Neural cell (in vitro differentiated cells): ENCODE measurements around the gene DPYD. TPM values are rescaled to one million over a fixed set of nuclear protein-coding genes. Genes with fewer than 3 reads are reported as not detected.

ENCODE experiments used
- H2AFZ ChIP-seq: fragments of 200-600, 300-800 bp; sonication (generic), shearing (Covaris generic); 2 replicates; pipeline ENCODE4 v1.6.0; 2014; ENCODE audit warnings: low read depth, mild to moderate bottlenecking, antibody characterized with exemption, low read length, moderate library complexity
- H3F3A ChIP-seq: fragments of 200-600 bp; shearing (Covaris generic); 2 replicates; pipeline ENCODE4 v1.6.1; 2016; ENCODE audit warnings: mild to moderate bottlenecking, moderate library complexity, mixed read lengths, antibody characterized with exemption, low read length; ENCODE audit not compliant: insufficient read depth, poor library complexity, severe bottlenecking
- H3K27ac ChIP-seq: fragments of 200-600, 300-800 bp; sonication (generic), shearing (Covaris generic); 2 replicates; pipeline ENCODE4 v1.5.1; 2014; ENCODE audit warnings: mild to moderate bottlenecking, low read length, moderate library complexity
- H3K27me3 ChIP-seq: fragments of 300-800, 200-600 bp; sonication (generic), shearing (Covaris generic); 2 replicates; pipeline ENCODE4 v1.6.0; 2014; ENCODE audit warnings: mild to moderate bottlenecking, low read depth, low read length, moderate library complexity; ENCODE audit not compliant: insufficient read depth
- H3K36me3 ChIP-seq: fragments of 300-800, 200-600 bp; sonication (generic), shearing (Covaris generic); 2 replicates; pipeline ENCODE4 v1.5.1; 2014; ENCODE audit warnings: mild to moderate bottlenecking, antibody characterized with exemption, low read length, moderate library complexity; ENCODE audit not compliant: insufficient read depth
- H3K4me2 ChIP-seq: fragments of 300-800, 200-600 bp; sonication (generic), shearing (Covaris generic); 2 replicates; pipeline ENCODE4 v1.6.0; 2014; ENCODE audit warnings: mild to moderate bottlenecking, low read length
- H3K4me3 ChIP-seq: fragments of 300-800, 200-600 bp; sonication (generic), shearing (Covaris generic); 2 replicates; pipeline ENCODE4 v1.5.1; 2014; ENCODE audit warnings: mild to moderate bottlenecking, low read length, moderate library complexity
- H3K79me2 ChIP-seq: fragments of 200-600 bp; shearing (Covaris generic); replicated peaks from 2 replicates; pipeline ENCODE4 v1.6.0; 2014; ENCODE audit warnings: mild to moderate bottlenecking, low read length, moderate library complexity; ENCODE audit not compliant: insufficient read depth
- H3K9ac ChIP-seq: fragments of 300-800, 200-600 bp; sonication (generic), shearing (Covaris generic); 2 replicates; pipeline ENCODE4 v1.6.1; 2016; ENCODE audit warnings: mild to moderate bottlenecking, low read length, mixed read lengths
- H3K9me2 ChIP-seq: fragments of 200-600 bp; shearing (Covaris generic); 2 replicates; pipeline ENCODE4 v1.6.1; 2016; ENCODE audit warnings: mild to moderate bottlenecking, low read length, mixed read lengths; ENCODE audit not compliant: insufficient read depth
- H3K9me3 ChIP-seq: fragments of 200-600, 300-800 bp; sonication (generic), shearing (Covaris generic); 2 replicates; pipeline ENCODE4 v1.6.1; 2016; ENCODE audit warnings: mild to moderate bottlenecking, mixed run types, low read length, moderate library complexity, mixed read lengths
- H4K20me1 ChIP-seq: fragments of 200-600 bp; shearing (Covaris generic); 2 replicates; pipeline ENCODE4 v1.6.1; 2016; ENCODE audit warnings: mild to moderate bottlenecking, mixed run types; ENCODE audit not compliant: insufficient read depth
- CTCF ChIP-seq: fragments of 450-650 bp; IDR thresholded peaks from 2 replicates; pipeline ENCODE4 v1.5.1; 2014; ENCODE audit warnings: antibody characterized with exemption, mild to moderate bottlenecking, moderate library complexity; ENCODE audit not compliant: poor library complexity, severe bottlenecking
- EP300 ChIP-seq: fragments of 450-650 bp; conservative IDR thresholded peaks from 2 replicates; pipeline ENCODE4 v1.6.1; 2014; ENCODE audit warnings: antibody characterized with exemption, mild to moderate bottlenecking, moderate library complexity; ENCODE audit not compliant: poor library complexity, severe bottlenecking
- EZH2 ChIP-seq: fragments of 200-600, 300-800 bp; shearing (Covaris generic), sonication (generic); IDR thresholded peaks from 2 replicates; pipeline ENCODE4 v1.6.1; 2014; ENCODE audit warnings: antibody characterized with exemption, low read length, borderline replicate concordance, mild to moderate bottlenecking; ENCODE audit not compliant: insufficient read depth, poor library complexity, severe bottlenecking
- MXI1 ChIP-seq: fragments of 450-650 bp; conservative IDR thresholded peaks from 2 replicates; pipeline ENCODE4 v1.6.1; 2014; ENCODE audit warnings: antibody characterized with exemption, mild to moderate bottlenecking; ENCODE audit not compliant: poor library complexity, severe bottlenecking
- POLR2AphosphoS5 ChIP-seq: IDR thresholded peaks from 2 replicates; pipeline ENCODE4 v1.6.1; 2012
- RAD21 ChIP-seq: fragments of 450-650 bp; conservative IDR thresholded peaks from 2 replicates; pipeline ENCODE4 v1.6.1; 2014; ENCODE audit warnings: antibody characterized with exemption, mild to moderate bottlenecking, moderate library complexity
- SMC3 ChIP-seq: fragments of 450-650 bp; conservative IDR thresholded peaks from 2 replicates; pipeline ENCODE4 v1.6.1; 2014; ENCODE audit warnings: antibody characterized with exemption, mild to moderate bottlenecking, moderate library complexity; ENCODE audit not compliant: poor library complexity
- TAF1 ChIP-seq: IDR thresholded peaks from 2 replicates; pipeline ENCODE4 v1.6.1; 2012; ENCODE audit warnings: low read depth
- polyA plus RNA-seq: library from polyadenylated mRNA; depleted of rRNA; stranded (reverse); fragments of >200 nt; gene quantifications from 2 replicates; pipeline ENCODE4 v1.2.3, GENCODE V29; 2014
- TF ChIP-seq, protein P1 (sequence below): IDR thresholded peaks from 2 replicates; pipeline ENCODE4 v1.6.1; 2012; ENCODE audit warnings: borderline replicate concordance

The DPYD gene
- polyA plus RNA-seq, 1 donor from 2014 or later: 6.7 TPM

DNA sequence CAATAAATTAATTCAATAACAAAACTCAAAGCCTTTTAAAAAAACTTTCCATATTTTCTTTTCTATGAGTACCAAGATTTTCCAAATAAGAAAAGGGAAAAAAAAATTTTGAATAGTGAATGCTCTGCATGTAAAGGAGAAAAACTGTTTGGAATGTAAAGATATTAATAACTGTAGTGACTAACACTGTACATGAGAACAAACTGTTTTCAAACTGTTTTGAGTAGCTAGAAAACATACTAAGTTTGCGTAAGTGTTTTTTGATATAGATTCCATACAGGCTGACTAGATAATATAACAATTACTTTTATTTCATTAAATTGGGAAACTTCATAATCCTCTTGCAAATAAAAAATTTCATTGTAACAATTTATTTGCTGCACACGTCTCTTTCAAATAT lies 150.5 kb downstream of the DPYD start:
- Histone ChIP-seq H3K9me3 (no peaks in the 10 kb centered on the region), H4K20me1 (no peaks in the 10 kb centered on the region), H2AFZ (no peak overlapping the region), H3K27me3 (no peaks in the 10 kb centered on the region), H3K9me2 (no peaks in the 10 kb centered on the region), H3K79me2 (no peaks in the 10 kb centered on the region), H3K4me2 (no peak overlapping the region), H3K27ac (no peak overlapping the region), H3K9ac (no peak overlapping the region), H3F3A (no peaks in the 10 kb centered on the region), H3K36me3 (no peaks in the 10 kb centered on the region), H3K4me3 (no peak overlapping the region)
- TF ChIP-seq POLR2AphosphoS5 (no peak), EZH2 (no peak), SMC3 (no peak), MXI1 (no peak), EP300 (no peak)
- TF ChIP-seq, protein P1, sequence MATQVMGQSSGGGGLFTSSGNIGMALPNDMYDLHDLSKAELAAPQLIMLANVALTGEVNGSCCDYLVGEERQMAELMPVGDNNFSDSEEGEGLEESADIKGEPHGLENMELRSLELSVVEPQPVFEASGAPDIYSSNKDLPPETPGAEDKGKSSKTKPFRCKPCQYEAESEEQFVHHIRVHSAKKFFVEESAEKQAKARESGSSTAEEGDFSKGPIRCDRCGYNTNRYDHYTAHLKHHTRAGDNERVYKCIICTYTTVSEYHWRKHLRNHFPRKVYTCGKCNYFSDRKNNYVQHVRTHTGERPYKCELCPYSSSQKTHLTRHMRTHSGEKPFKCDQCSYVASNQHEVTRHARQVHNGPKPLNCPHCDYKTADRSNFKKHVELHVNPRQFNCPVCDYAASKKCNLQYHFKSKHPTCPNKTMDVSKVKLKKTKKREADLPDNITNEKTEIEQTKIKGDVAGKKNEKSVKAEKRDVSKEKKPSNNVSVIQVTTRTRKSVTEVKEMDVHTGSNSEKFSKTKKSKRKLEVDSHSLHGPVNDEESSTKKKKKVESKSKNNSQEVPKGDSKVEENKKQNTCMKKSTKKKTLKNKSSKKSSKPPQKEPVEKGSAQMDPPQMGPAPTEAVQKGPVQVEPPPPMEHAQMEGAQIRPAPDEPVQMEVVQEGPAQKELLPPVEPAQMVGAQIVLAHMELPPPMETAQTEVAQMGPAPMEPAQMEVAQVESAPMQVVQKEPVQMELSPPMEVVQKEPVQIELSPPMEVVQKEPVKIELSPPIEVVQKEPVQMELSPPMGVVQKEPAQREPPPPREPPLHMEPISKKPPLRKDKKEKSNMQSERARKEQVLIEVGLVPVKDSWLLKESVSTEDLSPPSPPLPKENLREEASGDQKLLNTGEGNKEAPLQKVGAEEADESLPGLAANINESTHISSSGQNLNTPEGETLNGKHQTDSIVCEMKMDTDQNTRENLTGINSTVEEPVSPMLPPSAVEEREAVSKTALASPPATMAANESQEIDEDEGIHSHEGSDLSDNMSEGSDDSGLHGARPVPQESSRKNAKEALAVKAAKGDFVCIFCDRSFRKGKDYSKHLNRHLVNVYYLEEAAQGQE: no peak

DNA sequence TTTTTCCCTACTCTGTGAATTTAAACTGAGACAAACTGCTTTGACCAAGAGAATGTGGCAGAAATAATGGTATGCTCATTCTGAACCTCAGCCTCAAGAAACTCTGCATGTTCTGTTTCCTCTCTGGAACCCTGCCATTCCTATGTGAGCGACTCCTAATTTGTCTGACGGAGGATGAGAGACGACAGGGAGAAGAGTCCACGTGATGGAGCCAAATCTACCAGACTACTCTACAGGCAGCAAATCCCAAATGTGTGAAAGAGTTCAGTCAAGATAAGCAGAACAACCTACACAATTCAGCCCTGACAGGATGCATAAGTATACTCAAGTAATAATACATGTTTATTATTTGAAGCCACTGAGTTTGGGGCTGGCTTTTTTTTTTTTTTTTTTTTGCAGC lies 153.5 kb downstream of the DPYD start:
- H3K9ac ChIP-seq: no peak overlapping the region

More for the DNA sequence above, 153.5 kb downstream of the DPYD start:
- H2AFZ ChIP-seq: no peak overlapping the region
- H3K27ac ChIP-seq: no peak overlapping the region
- H3K27me3 ChIP-seq: no peaks in the 10 kb centered on the region
- H3K9me3 ChIP-seq: no peaks in the 10 kb centered on the region
- H3F3A ChIP-seq: no peaks in the 10 kb centered on the region
- no peaks in the 10 kb centered on the region for H3K9me2 ChIP-seq
- no peaks in the 10 kb centered on the region for H3K36me3 ChIP-seq
- no peak overlapping the region for H3K4me2 ChIP-seq
- H4K20me1 ChIP-seq: no peaks in the 10 kb centered on the region
- TF ChIP-seq CTCF: no peak
- no peak for TF ChIP-seq MXI1
- TF ChIP-seq, protein P1: no peak
- no peak for TF ChIP-seq SMC3
- no peak for TF ChIP-seq RAD21
- TF ChIP-seq TAF1: no peak
- TF ChIP-seq EZH2: no peak
- TF ChIP-seq POLR2AphosphoS5: no peak
- no peak for TF ChIP-seq EP300
- H3K4me3 ChIP-seq: no peak overlapping the region
- no peaks in the 10 kb centered on the region for H3K79me2 ChIP-seq
